Lung (tissue), 12 donors: ENCODE data around the gene TMX2. TPM values are rescaled to one million over a fixed set of nuclear protein-coding genes. Genes with fewer than 3 reads are reported as not detected.

Experiments
- ATAC-seq: fragments of 200-7000 bp; cut with Tn5 transposase; one replicate; pipeline ENCODE4 v1.9.1; 2020; ENCODE audit warnings: moderate number of reproducible peaks; ENCODE audit not compliant: insufficient read depth, low FRiP score
- DNase-seq, 3 donors: peaks; one replicate each; pipeline ENCODE4 v3.0.0-alpha.2; 2013 to 2017
- H3K27ac ChIP-seq, 2 donors: one replicate each; pipeline ENCODE4 v1.5.1; 2013; ENCODE audit warnings: mild to moderate bottlenecking in 2 of 2, moderate library complexity in 2 of 2, control low read depth in 1 of 2, inconsistent platforms in 1 of 2, low read depth in 1 of 2, low read length in 1 of 2
- H3K27me3 ChIP-seq, 3 donors: one replicate each; pipeline ENCODE4 v1.5.1; 2013; ENCODE audit warnings: low read length in 2 of 3; ENCODE audit not compliant: control insufficient read depth in 3 of 3, insufficient read depth in 3 of 3
- H3K36me3 ChIP-seq, 4 donors: one replicate each; pipeline ENCODE4 v1.5.1; 2013; ENCODE audit warnings: low read length in 4 of 4, mild to moderate bottlenecking in 1 of 4, moderate library complexity in 1 of 4; ENCODE audit not compliant: control insufficient read depth in 4 of 4, insufficient read depth in 4 of 4
- H3K4me1 ChIP-seq, 5 donors: one replicate each; pipeline ENCODE4 v1.5.1; 2013; ENCODE audit warnings: low read length in 5 of 5, mild to moderate bottlenecking in 2 of 5, moderate library complexity in 1 of 5; ENCODE audit not compliant: control insufficient read depth in 5 of 5, insufficient read depth in 5 of 5
- H3K4me3 ChIP-seq: one replicate; pipeline ENCODE4 v1.5.1; 2013; ENCODE audit warnings: mild to moderate bottlenecking, control low read depth, moderate library complexity
- H3K9ac ChIP-seq, 2 donors: one replicate each; pipeline ENCODE4 v1.5.1; 2013; ENCODE audit warnings: low read length in 2 of 2, control low read depth in 1 of 2; ENCODE audit not compliant: insufficient read depth in 1 of 2
- H3K9me3 ChIP-seq, 4 donors: one replicate each; pipeline ENCODE4 v1.5.1; 2013; ENCODE audit warnings: low read length in 3 of 4, mild to moderate bottlenecking in 1 of 4, moderate library complexity in 1 of 4; ENCODE audit not compliant: control insufficient read depth in 4 of 4, insufficient read depth in 3 of 4
- CTCF ChIP-seq: IDR thresholded peaks from 2 replicates; pipeline ENCODE4 v1.5.1; 2012; ENCODE audit warnings: mild to moderate bottlenecking; ENCODE audit errors: control extremely low read depth, extremely low read depth
- whole genome bisulfite sequencing, 2 donors: extraction: QIAGEN DNeasy Blood & Tissue Kit; methylation state at CpG; one replicate each; pipeline ENCODE4 v1.1.7; 2013; 5-methylcytosine and 5-hydroxymethylcytosine counted together
- polyA plus RNA-seq, 2 donors: library from polyadenylated mRNA; stranded (reverse); fragments of 200-250 nt; gene quantifications; one replicate each; pipeline ENCODE4 v1.2.1, GENCODE V29; 2013
- total RNA-seq, 2 donors: library from RNA; depleted of rRNA in 1 of 2; stranded (reverse); fragments of >200 nt in 1 of 2; gene quantifications; one replicate each; pipeline ENCODE4 v1.2.1, GENCODE V29; 2014 to 2021
- donor health status: control.
- donor health status: control.
- donor health status: Bipolar disorder and iron deficiency.
- donor health status: healthy.
- donor health status: DM: yes; HTN: yes; CAD: no.

The TMX2 gene
- total and polyA plus RNA-seq, 4 donors, result 51.7 to 89.6 (median 63.5) TPM

GRCh38 chr11:57744357-57744756 lies 32.0 kb downstream of the TMX2 start:
- H3K4me1 ChIP-seq, result peaks cover 0 to 15% (median 8%) of the 10 kb centered on the region in 5 donors
- H3K9me3 ChIP-seq, result no peaks in the 10 kb centered on the region
- H3K4me3 ChIP-seq, result no peak overlapping the region
- no peak for ATAC-seq
- no peak for TF ChIP-seq CTCF
- H3K27ac ChIP-seq, result no peak overlapping the region
- no peaks in the 10 kb centered on the region for H3K27me3 ChIP-seq
- peaks cover 13 to 29% (median 20%) of the 10 kb centered on the region in 4 donors for H3K36me3 ChIP-seq
- DNase-seq, result no peak
- WGBS, 2 donors, result 75 to 91% methylated on average over 2 of the region's 2 CpGs
- H3K9ac ChIP-seq, result no peak overlapping the region

GRCh38 chr11:57745206-57745605 lies 32.8 kb downstream of the TMX2 start:
- DNase-seq, result no peak
- no peaks in the 10 kb centered on the region for H3K9me3 ChIP-seq
- H3K4me3 ChIP-seq, result no peak overlapping the region
- H3K9ac ChIP-seq, result no peak overlapping the region
- 88 to 100% methylated on average over 5 of the region's 5 CpGs for WGBS, 2 donors
- H3K27ac ChIP-seq, result no peak overlapping the region
- H3K27me3 ChIP-seq, result no peaks in the 10 kb centered on the region
- peaks cover 13 to 29% (median 16%) of the 10 kb centered on the region in 4 donors for H3K36me3 ChIP-seq
- TF ChIP-seq CTCF, result no peak
- peaks cover 0 to 15% (median 8%) of the 10 kb centered on the region in 5 donors for H3K4me1 ChIP-seq
- ATAC-seq, result no peak

- no peaks in the 10 kb centered on the region for H3K9me3 ChIP-seq
- H3K27ac ChIP-seq, result no peak overlapping the region
- no peak for TF ChIP-seq CTCF
- H3K27me3 ChIP-seq, result no peaks in the 10 kb centered on the region
- H3K4me1 ChIP-seq, result peaks cover 3 to 10% (median 8%) of the 10 kb centered on the region in 5 donors
- no peak overlapping the region for H3K9ac ChIP-seq
- H3K4me3 ChIP-seq, result no peak overlapping the region
- DNase-seq (no peak), ATAC-seq (no peak)
- 83 to 87% methylated on average over 1 of the region's 1 CpG for WGBS, 2 donors
- peaks cover 13 to 29% (median 16%) of the 10 kb centered on the region in 4 donors for H3K36me3 ChIP-seq
Observed at GRCh38 chr11:57746920-57747319, 34.5 kb downstream of the TMX2 start.

GRCh38 chr11:57751176-57751575 lies 38.8 kb downstream of the TMX2 start:
- H3K4me1 ChIP-seq, result peaks cover 0 to 4% (median 0%) of the 10 kb centered on the region in 5 donors
- no peak overlapping the region for H3K27ac ChIP-seq
- no peak overlapping the region for H3K4me3 ChIP-seq
- no peak for TF ChIP-seq CTCF
- DNase-seq (no peak), ATAC-seq (no peak)
- no peaks in the 10 kb centered on the region for H3K27me3 ChIP-seq
- H3K9ac ChIP-seq, result no peak overlapping the region
- H3K9me3 ChIP-seq, result no peaks in the 10 kb centered on the region
- H3K36me3 ChIP-seq, result peaks cover 0 to 2% (median 0%) of the 10 kb centered on the region in 4 donors
